LNCAP (cell line): ENCODE data around the gene SUFU.

Experiments
- CTCF ChIP-seq: fragments of 450-650 bp; IDR thresholded peaks from 2 replicates; pipeline ENCODE4 v1.5.1; 2017; ENCODE audit warnings: mild to moderate bottlenecking

SUFU gene

GRCh38 chr10:102502337-102503151 is 1.2 kb upstream of the SUFU start, which contains the start of gene ACTR1A:
ACTR1A (minus strand) TSS chr10:102502712; CDS start chr10:102502647, 65 bp downstream.
- no peak for TF ChIP-seq CTCF

DNA sequence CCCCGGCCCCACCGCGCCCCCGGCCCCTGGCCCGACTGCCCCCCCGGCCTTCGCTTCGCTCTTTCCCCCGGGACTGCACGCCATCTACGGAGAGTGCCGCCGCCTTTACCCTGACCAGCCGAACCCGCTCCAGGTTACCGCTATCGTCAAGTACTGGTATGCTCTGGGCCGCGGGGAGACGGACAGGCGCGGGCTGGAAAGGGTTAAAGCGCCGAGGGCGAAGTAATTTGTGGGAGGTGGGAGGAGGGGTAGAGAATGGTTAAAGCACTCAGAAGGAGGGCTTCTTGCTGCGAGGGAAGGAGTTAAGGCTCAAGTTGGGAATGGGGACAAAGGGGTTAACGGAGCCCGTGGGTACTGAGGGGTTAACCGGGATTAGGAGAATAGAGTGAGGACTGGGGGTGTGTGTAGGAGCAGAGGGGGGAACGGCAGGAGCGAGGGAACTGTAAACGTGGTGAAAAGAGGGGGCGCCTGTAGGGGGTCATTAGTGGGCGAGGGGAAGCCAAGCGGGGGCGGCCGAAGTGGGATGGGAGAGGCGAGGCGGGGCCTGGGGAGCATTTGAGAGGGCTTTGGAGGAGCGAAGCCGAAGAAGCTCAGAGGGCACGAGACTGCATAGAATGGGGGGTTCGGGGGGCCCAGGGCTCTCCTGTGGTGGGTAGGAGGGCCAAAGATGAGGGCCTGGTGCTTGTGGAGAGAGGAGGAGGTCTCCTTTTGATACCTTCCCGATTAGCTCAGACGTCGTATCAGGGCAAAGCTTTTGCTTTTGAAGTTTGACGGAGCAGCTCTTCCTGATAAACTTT is 605 bp downstream of the SUFU start:
- TF ChIP-seq CTCF = no peak

GRCh38 chr10:102504976-102505300 is 1.2 kb downstream of the SUFU start:
- no peak for TF ChIP-seq CTCF

- no peak for TF ChIP-seq CTCF
Measured at GRCh38 chr10:102505462-102506115, 1.8 kb downstream of the SUFU start.

DNA sequence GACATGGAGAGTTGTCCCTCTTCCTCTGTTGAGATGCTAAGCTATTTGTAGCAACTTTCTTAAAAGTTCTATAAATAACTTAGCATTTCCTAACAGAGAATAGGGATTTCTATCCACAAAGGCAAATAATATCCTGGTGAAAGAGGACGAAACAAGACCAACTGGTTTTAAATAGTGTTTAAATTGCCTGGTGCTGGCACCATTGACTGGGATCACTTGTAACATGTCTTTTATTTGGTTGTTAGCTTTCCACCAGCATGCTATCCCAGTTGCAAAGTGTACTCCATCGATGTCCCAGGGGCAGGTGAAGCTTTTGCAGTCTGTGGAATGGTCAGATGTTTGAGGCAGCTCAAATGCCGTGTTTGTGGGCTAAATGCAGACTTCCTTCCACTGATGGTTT is 3.7 kb downstream of the SUFU start:
- no peak for TF ChIP-seq CTCF

DNA sequence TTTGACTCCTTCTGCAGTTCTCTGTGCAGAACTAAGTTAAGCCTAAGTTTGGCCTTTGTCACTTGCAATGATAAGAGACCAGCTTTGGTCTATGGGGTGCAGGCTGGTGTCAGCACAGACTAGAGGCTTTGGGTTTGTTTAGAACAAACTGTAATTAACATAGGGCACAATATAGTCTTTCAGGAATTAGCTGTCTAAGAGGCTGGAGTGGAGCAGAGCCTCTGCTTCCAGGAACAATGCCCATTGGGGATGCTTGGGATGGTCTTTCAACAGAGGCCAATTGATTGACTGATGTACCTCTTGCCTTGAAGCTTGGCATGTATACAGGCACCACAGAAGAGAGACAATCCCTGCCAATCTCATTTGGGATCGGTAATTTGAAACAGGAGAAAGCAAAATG is 4.7 kb downstream of the SUFU start:
- no peak for TF ChIP-seq CTCF

DNA sequence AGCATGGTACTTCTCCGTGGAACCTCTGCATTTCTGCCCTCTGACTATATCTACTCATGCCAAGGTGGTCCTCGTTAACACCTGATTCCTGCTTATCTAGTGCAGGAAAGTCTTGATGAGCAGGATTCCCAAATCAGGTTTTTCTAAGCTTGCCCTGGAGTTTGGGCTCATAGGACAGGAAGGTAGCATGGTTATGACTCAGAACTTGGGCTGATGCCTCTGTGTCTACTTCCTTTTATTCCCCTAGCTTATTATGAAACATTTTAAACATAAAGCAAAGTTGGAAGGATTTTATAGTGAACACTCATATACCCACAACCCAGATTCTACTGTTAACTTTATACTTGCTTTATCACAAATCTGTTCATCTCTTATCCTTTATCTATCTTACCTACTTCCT is 5.6 kb downstream of the SUFU start:
- no peak for TF ChIP-seq CTCF
